Fibroblast of skin of right biceps (primary cell): ENCODE results near the gene INHBB.
A peak's percentile ranks its signal among the peaks of the same experiment; 100 is the strongest.
"Not testable (repeated sequence)": the region's sequence is repeated elsewhere in the genome, so short reads cannot be mapped to it uniquely, and the experiment has no call there.

Experiments used
- DNase-seq: peaks from one replicate; pipeline ENCODE4 v3.0.0-alpha.2; 2013

Gene INHBB

GRCh38 chr2:120383631-120384340 lies 37.9 kb downstream of the INHBB start:
- DNase-seq = no peak

- DNase-seq = no peak
Measured at GRCh38 chr2:120384486-120385354, 38.8 kb downstream of the INHBB start.

GRCh38 chr2:120385355-120386127 lies 39.6 kb downstream of the INHBB start:
- DNase-seq = no peak

GRCh38 chr2:120388222-120389035 lies 42.5 kb downstream of the INHBB start:
- no peak for DNase-seq

- DNase-seq = no peak
Measured at GRCh38 chr2:120389036-120389391, 43.1 kb downstream of the INHBB start.

- DNase-seq = no peak
Measured at GRCh38 chr2:120390381-120391055, 44.6 kb downstream of the INHBB start.

GRCh38 chr2:120391382-120391781 lies 45.4 kb downstream of the INHBB start:
- DNase-seq = not testable (repeated sequence)

- DNase-seq = no peak
Measured at GRCh38 chr2:120391911-120392665, 46.2 kb downstream of the INHBB start.

GRCh38 chr2:120392923-120393322 lies 47.0 kb downstream of the INHBB start:
- no peak for DNase-seq

GRCh38 chr2:120393456-120393855 lies 47.5 kb downstream of the INHBB start:
- no peak for DNase-seq

GRCh38 chr2:120394764-120395163 lies 48.8 kb downstream of the INHBB start:
- no peak for DNase-seq

- DNase-seq = no peak
Measured at GRCh38 chr2:120395221-120396012, 49.5 kb downstream of the INHBB start.

- DNase-seq = peak; percentile 37
Measured at GRCh38 chr2:120396013-120396860, 50.3 kb downstream of the INHBB start.

GRCh38 chr2:120396861-120397811 lies 51.2 kb downstream of the INHBB start:
- no peak for DNase-seq

GRCh38 chr2:120398051-120398995 lies 52.4 kb downstream of the INHBB start:
- DNase-seq = peak; percentile 38

GRCh38 chr2:120398996-120399888 lies 53.3 kb downstream of the INHBB start:
- no peak for DNase-seq
